ENCODE data around the gene ALKBH1.
"Not testable (repeated sequence)": the region's sequence is repeated elsewhere in the genome, so short reads cannot be mapped to it uniquely, and the experiment has no call there.

The ALKBH1 gene

DNA sequence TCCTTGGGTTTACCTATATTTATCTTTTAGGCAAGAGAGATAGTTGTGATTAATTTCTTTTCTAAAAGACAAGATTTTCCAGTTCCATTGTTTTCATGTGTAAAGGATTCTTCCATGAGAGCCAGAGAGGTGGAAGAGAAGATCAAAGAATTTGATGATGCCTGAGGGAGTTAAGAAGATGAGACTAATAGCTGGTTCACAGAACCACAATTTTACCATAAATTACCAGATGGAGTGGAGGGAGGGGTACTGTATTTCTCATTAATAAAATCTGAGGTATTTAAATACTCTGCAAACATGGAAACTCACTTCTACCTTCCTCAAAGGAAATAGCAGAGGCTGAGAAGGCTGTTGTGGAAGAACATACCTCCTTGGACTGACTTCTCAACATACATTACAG lies 34.6 kb downstream of the ALKBH1 start:
- no peak for DNase-seq (ENCODE audit: low read depth)

DNA sequence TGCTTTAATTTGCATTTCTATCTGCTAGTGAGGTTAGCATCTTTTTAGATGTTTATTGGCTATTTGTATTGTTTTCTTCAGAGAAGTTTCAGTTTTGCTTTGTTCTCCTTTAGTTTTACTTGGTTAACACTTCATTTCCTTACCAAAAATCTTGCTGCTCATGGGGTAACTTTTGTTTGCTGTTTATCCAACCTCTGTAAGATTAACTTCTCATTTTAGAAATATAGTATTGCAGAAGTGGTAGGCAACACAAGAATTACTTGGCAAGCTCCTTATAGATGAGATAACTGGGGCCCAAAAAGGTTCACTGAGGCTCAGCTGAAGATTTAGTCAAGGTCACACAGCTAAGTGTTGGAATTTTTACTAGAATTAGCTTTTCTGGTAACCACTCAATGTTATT lies 40.5 kb downstream of the ALKBH1 start:
- no peak for DNase-seq (ENCODE audit: low read depth)

DNA sequence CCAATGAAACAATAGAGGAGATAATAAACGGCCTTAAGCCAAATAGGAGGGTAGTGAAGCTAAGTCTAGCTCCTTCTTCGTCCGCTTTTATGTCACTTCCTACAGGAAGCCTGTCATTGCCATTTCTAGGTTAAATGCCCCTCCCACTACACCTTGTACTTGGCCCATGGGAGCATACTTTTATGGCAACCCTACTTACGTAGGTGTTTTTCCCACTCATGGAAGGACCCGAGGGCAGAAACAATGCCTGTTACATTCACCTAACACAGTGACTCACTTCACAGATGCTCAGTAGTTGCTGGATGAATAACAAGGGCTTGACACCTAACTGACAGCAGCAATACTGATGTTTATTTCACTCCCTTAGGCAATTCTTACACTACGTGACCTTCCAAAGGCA lies 44.5 kb downstream of the ALKBH1 start:
- no peak for DNase-seq (ENCODE audit: low read depth)

DNA sequence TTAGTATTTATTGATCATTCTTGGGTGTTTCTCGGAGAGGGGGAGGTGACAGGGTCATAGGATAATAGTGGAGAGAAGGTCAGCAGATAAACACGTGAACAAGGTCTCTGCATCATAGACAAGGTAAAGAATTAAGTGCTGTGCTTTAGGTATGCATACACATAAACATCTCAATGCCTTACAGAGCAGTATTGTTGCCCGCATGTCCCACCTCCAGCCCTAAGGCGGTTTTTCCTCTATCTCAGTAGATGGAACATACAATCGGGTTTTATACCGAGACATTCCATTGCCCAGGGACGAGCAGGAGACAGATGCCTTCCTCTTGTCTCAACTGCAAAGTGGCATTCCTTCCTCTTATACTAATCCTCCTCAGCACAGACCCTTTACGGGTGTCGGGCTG lies 46.3 kb downstream of the ALKBH1 start:
- not testable (repeated sequence) for DNase-seq (ENCODE audit: low read depth)

DNA sequence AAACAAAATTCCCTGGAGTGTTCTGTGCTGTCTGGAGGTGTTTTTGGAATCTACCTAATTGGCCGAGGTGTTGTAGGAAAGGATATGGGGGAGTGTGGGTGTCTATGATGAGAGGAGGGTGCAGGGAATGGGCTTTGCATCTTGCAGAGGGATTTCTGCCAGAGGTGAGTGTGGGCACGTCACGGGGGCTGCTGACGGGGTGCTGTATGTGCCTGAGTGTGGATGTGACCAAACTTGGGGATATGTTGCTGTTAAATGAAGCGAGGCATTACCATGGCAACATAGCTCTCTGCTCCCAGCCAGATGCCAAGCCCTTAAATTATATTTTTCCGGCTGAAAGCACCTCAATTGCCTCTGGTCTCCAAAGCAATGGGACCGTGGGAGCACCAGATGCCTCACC lies 47.1 kb downstream of the ALKBH1 start:
- DNase-seq (ENCODE audit: low read depth), result no peak

DNA sequence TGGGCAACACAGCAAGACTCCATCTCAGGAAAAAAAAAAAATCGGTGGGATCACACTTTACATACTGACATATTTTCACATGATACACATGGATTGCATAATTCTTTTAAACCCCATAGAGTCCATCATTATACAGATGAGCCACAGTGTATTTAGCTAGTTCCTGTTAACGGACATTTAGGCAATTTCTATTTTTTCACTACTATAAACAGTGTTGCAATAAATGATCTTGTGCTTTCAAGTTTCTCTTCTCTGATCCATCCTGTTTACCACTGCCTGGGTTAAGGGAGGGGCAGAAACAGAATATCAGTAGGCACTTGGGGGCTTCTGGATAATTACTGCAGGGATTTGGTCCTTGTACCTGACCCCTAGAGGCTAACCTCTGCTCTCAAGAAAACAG lies 48.0 kb downstream of the ALKBH1 start:
- DNase-seq (ENCODE audit: low read depth), result no peak

DNA sequence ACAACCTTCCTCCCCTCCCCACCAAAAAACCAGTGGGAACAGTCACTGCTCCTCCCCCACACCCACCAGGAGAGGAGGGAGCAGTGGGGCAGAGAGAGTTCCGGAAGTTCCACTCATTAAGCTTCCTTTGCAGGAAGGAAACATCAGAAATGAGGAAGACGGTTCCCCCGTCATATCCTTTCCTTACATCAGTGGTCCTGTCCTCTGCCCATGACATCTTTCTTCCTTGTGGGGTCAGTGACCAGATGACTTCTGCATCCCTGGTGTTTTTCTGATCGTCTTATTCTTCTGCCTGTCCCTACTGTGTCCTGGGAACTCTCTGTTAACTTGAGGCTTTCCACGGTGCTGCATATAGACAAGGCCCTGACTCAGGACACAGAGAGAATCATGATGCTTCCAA lies 50.5 kb downstream of the ALKBH1 start:
- no peak for DNase-seq (ENCODE audit: low read depth)

DNA sequence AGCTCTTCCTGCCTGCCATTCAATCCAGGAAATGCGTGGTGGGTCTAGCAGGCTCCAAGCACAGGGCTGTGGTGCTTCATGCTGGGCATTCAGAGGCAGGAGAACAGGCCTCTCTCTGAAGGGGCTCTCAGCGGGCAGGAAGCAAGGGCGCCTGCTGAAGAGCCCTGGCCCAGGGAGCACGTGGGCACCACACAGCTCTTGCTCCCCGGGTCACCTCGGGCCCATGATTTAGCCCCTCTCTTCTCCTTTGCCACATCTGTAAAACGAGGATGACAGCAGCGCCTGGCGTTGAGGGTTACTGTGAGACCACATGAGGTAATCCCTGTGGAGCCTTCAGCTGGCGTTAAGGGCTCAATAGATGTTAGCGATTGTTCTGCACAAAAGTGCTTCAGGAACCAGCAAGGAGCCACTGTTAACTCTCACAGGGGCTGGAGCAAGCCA lies 53.8 kb downstream of the ALKBH1 start:
- no peak for DNase-seq (ENCODE audit: low read depth)

DNA sequence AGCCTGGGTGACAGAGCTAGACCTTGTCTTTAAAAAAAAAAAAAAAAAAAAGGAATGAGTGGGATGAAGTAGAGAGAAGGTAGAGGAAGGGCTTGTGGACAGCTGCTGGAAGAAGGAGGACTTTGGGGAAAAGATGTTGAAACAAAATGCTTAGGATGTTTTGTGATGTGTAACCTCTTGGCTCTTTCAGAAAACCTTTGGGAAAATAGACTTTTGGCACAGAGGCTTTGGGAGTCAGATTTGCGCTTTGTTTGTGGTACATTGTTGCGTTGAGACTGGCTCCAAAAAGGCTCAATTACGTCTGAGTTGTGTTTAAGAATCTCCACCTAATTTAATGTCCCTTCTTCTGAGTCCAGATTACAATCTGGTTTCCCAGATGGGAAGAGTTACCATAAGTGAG lies 58.5 kb downstream of the ALKBH1 start:
- DNase-seq (ENCODE audit: low read depth), result no peak

DNA sequence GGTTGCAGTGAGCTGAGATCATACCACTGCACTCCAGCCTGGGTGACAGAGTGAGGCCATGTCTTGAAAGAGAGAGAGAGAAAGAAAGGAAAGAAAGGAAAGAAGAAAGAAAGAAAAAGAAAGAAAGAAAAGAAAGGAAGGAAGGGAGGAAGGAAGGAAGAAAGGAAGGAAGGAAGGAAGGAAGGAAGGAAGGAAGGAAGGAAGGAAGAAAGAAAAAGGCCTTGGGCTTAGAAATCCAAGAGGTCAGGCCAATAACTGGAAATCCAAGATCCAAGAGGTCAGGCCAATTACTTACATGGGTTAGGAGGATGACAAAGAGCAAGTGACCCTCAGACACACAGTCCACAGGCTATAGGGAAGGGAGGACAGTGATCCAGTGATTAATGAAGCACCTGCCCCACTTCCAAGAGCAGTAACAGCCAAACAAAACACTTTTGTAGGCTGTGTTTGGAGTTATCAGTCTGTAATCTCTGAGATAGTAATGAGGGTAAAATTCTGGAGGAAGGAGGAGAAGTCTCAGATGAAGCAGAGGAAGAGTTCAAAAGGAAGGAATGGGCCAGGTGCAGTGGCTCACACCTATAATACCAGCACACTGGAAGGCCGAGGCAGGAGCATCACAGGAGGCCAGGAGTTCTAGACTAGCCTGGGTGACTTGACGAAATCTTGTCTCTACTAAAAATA lies 59.2 kb downstream of the ALKBH1 start:
- DNase-seq (ENCODE audit: low read depth), result no peak

DNA sequence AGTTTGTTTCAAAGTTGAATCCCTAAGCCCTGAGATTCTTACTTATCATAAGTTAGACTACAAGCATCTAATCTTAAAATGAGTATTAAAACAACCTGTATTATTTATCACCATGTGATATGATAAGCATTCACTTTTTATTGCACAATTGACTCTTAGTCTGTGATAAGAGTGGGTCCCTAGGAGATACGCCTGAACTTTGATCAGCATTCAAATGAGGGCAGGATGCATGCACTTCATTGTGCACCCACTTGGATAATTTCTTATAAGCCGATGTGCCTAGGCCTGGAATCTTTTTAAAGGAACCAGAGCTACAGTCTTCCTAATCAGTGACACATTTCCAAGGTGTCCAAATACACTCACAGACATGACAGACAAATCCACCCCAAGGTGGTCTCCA lies 60.0 kb downstream of the ALKBH1 start:
- no peak for DNase-seq (ENCODE audit: low read depth)

DNA sequence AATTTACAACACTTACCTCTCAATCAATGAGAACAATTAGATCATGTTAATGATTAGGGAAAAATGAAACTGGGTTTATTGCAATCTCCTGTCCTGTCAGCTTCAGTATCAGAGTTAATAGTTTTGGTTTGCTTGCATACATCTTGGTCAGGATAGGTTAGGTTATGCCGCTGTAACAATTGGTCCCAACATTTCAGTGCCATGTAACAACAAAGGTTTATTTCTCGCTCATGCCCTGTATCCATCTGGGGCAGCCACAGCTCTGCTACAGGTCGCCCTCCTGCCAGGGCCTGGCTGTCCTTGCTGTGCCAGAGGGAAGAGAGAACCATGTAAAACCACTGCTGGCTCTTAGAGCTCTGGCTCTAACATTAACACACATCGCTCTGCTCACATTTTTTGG lies 60.9 kb downstream of the ALKBH1 start:
- no peak for DNase-seq (ENCODE audit: low read depth)

DNA sequence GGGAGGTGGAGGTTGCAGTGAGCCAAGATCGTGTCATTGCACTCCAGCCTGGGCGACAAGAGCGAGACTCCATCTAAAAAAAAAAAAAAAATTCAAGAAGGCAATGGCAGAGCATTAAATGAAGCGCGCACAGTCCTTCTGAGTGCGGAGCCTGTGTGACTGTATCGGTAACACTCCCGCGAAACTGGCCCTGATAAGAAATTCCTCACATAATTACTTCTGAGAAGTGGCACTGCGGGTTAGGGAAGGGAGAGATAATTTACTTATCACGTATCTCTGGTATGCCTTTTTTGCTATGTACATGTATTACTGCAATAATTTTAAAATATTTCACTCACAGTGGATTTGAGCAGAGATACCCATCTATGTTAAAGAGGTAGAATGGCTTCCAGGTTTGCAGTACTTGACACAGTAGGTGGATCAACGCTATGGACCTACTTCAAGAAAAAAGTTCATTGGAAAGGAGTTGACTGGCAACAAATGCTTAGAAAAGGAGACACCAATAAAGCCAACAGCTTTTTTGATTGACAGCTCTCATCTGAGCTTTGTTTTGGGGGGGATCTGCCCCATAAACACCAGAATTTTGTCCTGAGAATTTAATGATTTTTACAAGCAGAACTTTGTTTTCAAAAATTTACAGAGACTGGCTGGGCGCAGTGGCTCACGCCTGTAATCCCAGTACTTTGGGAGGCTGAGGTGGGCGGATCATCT lies 62.1 kb downstream of the ALKBH1 start:
- no peak for DNase-seq (ENCODE audit: low read depth)

DNA sequence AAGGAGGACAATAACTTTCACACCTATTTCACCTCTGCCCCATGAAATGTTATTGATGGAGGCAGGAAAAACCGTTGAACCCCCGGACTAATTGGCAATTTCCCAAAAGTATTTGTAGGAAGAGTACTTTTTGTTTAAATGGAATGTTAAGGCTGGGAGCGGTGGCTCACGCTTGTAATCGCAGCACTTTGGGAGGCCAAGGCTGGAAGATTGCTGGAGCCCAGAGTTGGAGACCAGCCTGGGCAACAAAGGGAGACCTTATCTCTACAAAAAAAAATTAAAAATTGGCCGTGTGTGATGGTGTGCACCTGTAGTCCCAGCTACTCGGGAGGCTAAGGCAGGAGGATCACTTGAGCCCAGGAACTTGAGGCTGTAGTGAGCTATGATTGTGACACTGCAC lies 65.4 kb downstream of the ALKBH1 start:
- DNase-seq (ENCODE audit: low read depth), result no peak

DNA sequence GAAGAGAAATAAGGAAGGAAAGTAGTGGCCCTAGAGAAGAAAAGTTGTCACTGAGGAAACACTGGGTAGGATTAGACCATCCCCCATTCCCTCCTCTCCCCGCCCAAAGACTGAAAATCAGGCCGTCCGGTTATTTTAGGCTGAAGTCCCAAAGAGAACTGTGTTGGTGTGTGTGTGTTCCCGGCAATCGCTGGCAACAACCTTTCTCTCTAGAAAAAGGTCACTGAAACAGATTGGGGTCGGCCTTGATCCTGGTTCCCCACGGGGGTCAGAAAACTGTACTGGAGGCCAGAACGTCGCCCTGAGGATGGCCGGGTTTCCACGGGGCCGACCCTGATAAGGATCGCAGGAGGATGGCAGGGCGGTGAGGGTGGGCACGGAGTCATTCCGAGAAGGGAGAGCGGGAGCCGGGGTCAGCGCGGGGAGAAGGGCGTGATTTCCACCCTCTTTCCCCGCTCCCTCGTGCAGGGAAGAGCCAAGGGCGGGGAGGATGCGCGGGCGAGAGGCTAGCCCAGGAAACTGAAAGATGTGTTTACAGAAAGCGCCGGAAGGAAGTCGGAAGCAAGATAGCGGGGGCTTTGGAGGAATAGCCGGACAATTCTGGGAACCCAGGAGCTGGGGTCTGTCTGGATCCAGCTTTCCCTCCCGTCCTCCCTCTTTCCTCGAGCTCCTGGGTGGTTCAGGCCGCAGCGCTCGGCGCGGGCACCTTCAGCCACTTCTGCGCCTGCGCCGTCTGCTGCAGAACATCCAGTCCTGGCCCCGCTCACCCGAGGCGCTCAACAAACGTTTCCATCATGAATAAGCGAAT lies 66.1 kb downstream of the ALKBH1 start:
- peak; percentile 54 for DNase-seq (ENCODE audit: low read depth)

DNA sequence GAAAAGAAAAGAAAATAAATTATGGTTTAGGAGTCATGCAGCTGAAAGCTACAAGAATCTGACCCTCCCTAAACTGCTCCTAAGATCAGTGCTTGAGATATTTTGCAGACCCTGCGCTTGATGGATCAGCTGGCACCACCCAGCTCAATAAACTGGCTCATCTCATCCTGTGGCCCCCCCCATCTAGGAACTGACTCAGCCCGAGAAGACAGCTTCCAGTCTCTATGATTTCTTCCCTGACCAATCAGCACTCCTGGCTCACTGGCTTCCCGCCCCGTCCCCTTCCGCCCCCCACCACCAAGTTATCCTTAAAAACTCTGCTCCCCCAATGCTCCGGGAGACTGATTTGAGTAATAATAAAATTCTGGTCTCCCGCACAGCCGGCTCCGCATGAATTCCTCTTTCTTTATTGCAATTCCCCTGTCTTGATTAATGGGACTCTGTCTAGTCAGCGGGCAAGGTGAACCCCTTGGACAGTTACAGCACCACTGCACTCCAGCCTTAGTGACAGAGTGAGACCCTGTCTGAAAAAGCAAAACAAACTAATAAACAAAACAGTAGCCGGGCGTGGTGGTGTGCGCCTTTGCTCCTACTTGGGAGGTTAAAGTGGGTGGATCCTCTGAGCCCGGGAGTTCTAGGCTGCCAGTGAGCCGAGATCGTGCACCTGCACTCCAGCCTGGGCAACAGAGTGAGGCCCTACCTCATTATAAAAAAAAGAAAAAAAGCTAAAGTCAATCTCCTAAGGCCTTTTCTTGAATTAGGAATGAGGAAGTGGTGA lies 66.9 kb downstream of the ALKBH1 start:
- no peak for DNase-seq (ENCODE audit: low read depth)

DNA sequence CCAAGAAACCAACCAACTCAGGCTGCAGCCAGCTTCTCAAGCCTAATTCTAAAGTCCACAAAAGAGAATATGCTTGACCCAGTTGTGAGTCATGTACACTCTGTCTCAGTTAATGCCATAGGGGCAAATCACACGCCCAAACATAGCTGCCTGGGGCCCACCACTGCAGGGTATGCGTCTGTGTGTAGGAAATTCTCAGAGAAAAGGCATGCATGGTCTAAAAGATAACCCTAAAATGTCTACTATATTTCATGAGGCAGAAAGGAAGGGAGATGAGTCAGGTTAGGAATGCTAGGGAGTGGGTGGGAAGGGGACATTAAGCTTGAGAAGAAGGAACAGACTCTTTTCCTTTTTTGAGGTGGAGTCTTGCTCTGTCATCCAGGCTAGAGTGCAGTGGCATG lies 69.1 kb downstream of the ALKBH1 start:
- no peak for DNase-seq (ENCODE audit: low read depth)

DNA sequence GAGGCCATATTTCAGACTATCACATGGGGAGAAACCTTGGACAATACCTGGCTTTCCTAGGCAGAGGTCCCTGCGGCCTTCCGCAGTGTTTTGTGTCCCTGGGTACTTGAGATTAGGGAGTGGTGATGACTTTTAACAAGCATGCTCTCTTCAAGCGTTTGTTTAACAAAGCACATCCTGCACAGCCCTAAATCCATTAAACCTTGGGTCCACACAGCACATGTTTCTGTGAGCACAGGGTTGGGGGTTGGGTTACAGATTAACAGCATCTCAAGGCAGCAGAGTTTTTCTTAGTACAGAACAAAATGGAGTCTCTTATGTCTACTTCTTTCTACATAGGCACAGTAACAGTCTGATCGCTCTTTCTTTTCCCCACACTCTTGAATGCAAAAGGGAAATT lies 72.0 kb downstream of the ALKBH1 start:
- DNase-seq (ENCODE audit: low read depth), result not testable (repeated sequence)

DNA sequence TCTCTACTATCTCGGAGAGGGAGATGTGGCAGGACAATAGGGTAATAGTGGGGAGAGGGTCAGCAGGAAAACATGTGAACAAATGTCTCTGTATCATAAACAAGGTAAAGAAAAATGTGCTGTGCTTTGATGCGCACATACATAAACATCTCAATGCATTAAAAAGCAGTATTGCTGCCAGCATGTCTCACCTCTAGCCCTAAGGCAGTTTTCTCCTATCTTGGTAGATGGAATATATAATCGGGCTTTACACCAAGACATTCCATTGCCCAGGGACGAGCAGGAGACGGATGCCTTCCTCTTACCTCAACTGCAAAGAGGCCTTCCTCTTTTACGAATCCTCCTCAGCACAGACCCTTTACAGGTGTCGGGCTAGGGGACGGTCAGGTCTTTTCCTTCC lies 72.4 kb downstream of the ALKBH1 start:
- not testable (repeated sequence) for DNase-seq (ENCODE audit: low read depth)

DNA sequence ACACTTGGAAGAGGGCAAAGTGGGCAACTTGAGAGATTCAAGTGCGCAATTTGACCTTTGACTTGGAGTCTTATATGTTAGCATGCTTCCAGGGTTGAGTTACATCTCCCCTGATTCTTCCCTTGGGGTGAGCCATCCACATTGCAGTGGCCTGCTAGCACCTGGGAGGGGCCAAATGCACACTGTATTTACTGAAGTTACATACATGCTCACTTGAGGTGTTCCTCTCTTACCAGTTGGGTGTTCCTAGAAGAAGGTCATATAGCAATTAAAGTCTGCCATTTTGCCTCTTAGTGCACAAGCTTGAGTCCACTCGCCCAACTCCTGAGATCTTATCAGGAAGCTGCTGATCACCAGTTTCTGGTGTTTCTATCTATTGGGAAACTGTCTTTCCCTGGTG lies 77.7 kb downstream of the ALKBH1 start:
- DNase-seq (ENCODE audit: low read depth), result no peak

DNA sequence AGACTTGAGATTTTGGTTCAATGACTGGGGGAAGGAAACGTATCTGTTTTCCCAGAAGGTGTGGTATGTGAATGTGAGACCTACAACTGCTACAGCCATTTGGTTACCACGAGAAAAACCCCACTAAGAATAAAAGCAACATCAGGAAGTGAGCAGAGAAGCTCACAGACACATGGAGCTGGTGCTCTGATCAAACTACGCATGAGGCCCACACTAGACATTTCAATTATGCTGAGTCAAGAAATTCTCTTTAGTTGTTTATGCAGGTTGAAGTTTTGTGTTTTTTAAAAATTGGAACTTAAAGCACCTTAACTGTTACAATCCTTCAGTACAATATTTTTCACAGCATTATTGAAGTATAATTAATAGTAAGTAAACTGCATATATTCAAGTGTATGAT lies 82.5 kb downstream of the ALKBH1 start:
- DNase-seq (ENCODE audit: low read depth), result no peak

DNA sequence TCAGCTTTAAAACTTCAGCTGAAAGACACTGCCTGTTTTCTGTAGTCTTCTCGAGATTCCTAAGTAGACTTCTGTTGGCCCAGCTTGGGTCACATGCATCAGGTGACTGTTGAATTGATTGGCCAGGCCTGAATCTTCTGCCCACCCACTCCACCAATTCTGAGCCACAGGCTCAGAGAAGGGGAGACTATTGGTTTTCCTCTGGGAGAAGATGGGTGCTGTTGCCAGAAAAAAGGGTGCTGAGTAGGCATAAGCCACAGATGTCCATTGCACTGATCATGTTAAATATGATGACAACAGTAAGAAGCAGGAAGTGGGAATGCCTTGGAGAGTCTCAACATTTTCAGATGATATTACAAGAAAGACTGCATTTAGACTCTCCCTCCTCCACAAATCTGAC lies 84.6 kb downstream of the ALKBH1 start:
- no peak for DNase-seq (ENCODE audit: low read depth)
